Right renal pelvis (tissue), 4 donors: ENCODE measurements around the gene NEK4. TPM values are rescaled to one million over a fixed set of nuclear protein-coding genes. Genes with fewer than 3 reads are reported as not detected.
"Not testable (repeated sequence)": the region's sequence is repeated elsewhere in the genome, so short reads cannot be mapped to it uniquely, and the experiment has no call there.

Source experiments
- DNase-seq, 4 donors: peaks; one replicate each; pipeline ENCODE4 v3.0.0-alpha.2; 2013; ENCODE audit warnings: low read depth in 4 of 4, low spot score in 3 of 4, missing footprints in 1 of 4
- polyA plus RNA-seq, 4 donors: library from polyadenylated mRNA; unstranded; fragments of 120-200 nt; gene quantifications; one replicate each; pipeline ENCODE4 v1.2.1, GENCODE V29; 2013; ENCODE audit not compliant: insufficient read length in 4 of 4

Gene NEK4
- polyA plus RNA-seq, 4 donors: 23.0 to 27.6 (median 25.6) TPM

- DNase-seq: no peak
Measured at GRCh38 chr3:52779837-52780585, 9.3 kb upstream of the NEK4 start.

GRCh38 chr3:52779011-52779836, 8.5 kb upstream of the NEK4 start:
- DNase-seq: no peak

GRCh38 chr3:52777959-52778805, 7.4 kb upstream of the NEK4 start:
- DNase-seq: no peak

- no peak for DNase-seq
Measured at GRCh38 chr3:52777127-52777958, 6.6 kb upstream of the NEK4 start, which contains the start of gene ITIH1. TSS of gene ITIH1 (plus strand) at chr3:52777599. CDS start at chr3:52777616, 17 bp downstream.

- DNase-seq: not testable (repeated sequence)
Measured at GRCh38 chr3:52776486-52776885, 5.7 kb upstream of the NEK4 start.

GRCh38 chr3:52775877-52776276, 5.1 kb upstream of the NEK4 start:
- DNase-seq: no peak

- DNase-seq: no peak
Measured at GRCh38 chr3:52774901-52775864, 4.4 kb upstream of the NEK4 start.

- DNase-seq: no peak
Measured at GRCh38 chr3:52774066-52774713, 3.5 kb upstream of the NEK4 start.

GRCh38 chr3:52773361-52774065, 2.8 kb upstream of the NEK4 start:
- DNase-seq: no peak

- DNase-seq: no peak
Measured at GRCh38 chr3:52771702-52772101, 962 bp upstream of the NEK4 start.

GRCh38 chr3:52771334-52771681, 568 bp upstream of the NEK4 start:
- no peak for DNase-seq

- no peak for DNase-seq
Measured at GRCh38 chr3:52769786-52770455, 819 bp downstream of the NEK4 start.

GRCh38 chr3:52763466-52763865, 7.3 kb downstream of the NEK4 start:
- no peak for DNase-seq

GRCh38 chr3:52756141-52756540, 14.6 kb downstream of the NEK4 start:
- DNase-seq: no peak

- no peak for DNase-seq
Measured at GRCh38 chr3:52754373-52754772, 16.4 kb downstream of the NEK4 start.

- no peak for DNase-seq
Measured at GRCh38 chr3:52752045-52752660, 18.6 kb downstream of the NEK4 start.

GRCh38 chr3:52743721-52744120, 27.0 kb downstream of the NEK4 start:
- no peak for DNase-seq
